Fibroblast of skin of back (primary cell): ENCODE measurements around the gene TTC13.
"Not testable (repeated sequence)": the region's sequence is repeated elsewhere in the genome, so short reads cannot be mapped to it uniquely, and the experiment has no call there.

Experiments used
- DNase-seq: peaks from one replicate; pipeline ENCODE4 v3.0.0-alpha.2; 2013

TTC13 gene

DNA sequence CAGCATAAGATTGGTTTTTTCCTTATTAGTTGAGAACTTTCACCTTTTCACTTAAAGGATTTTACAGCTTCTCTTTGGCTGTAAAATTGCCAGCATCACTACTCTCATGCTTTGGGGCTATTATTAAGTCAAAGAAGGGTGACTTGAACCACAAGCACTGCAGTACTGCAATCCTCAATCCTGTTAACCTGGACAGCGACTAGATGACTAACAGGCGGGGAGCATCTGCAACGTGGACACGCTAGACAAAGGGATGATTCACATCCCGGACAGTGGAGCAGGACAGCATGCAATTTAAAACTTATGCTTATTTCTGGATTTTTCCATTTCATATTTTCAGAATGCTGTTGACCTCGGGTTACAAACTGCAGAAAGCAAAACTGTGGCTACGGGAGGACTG lies 8.3 kb upstream of the TTC13 start:
- peak; percentile 36 for DNase-seq

DNA sequence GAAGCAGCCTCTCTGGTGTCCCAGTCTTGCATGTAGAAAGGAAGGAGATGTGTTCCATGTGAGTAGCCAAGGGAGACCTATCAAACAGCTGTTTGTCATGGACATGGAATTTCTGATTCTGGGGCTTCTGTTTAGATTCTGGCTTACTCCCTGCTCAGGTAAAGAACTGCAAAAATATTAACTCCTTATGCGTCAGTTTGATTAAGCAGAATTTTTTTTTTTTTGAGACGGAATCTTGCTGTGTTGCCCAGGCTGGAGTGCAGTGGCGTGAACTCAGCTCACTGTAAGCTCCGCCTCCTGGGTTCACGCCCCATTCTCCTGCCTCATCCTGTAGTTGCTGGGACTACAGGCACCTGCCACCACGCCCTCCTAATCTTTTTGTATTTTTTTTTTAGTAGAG lies 7.0 kb upstream of the TTC13 start:
- no peak for DNase-seq

DNA sequence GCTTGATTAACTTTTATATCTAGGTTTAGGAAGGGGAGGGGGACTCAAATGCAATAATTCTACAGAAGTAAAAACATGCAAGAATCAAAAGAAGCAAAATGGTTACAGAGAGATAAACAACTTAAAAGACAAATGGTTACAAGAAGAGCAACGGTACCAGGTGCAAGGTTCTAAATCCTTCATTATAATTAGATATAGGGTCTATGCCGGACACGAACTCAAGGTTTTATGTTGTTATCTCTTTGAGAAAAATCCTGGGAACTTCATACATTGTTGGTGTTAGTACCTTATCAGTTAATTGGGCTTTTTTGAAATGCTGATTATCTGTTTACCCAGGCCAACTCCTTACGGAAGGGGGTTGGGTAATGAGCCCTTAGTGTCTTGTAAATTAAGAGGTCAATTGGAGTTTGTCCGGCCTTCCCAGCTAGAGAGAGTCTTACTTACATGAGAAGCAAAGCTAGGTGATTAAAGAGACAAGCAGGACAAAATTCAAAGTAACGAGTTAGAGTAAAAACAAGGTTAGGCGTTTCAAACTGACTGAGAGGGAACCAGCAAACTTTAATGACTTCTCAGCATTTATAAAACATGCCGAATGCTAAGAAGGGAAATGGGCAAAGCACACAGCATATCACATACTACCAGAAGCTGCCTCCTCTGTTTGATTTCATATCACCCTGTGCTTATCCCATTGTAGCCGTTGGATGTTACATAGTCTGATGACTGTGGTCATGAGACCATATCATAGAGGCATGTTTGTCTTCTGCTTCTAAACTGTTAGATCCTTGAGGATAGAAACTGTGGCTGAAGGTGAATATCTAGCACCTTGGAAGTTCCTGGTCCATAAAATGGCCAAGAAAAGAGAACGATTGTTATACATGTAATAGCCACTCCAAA lies 6.2 kb upstream of the TTC13 start:
- DNase-seq = not testable (repeated sequence)

DNA sequence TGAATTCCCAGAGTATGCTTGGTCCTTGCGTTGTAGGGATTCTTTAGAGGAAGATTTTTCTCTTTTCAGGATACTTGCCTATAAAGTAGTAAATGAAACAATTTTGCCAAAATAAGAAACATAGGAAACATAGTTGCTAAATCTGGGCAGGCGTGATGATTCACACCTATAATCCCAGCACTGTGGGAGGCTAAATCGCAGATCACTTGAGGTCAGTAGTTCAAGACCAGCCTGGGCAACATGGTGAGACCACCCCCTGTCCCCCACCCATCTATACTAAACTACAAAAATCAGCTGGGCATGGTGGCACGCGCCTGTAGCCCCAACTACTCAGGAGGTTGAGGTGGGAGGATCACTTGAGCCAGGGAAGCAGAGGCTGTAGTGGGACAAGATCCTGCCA lies 5.2 kb upstream of the TTC13 start:
- no peak for DNase-seq

DNA sequence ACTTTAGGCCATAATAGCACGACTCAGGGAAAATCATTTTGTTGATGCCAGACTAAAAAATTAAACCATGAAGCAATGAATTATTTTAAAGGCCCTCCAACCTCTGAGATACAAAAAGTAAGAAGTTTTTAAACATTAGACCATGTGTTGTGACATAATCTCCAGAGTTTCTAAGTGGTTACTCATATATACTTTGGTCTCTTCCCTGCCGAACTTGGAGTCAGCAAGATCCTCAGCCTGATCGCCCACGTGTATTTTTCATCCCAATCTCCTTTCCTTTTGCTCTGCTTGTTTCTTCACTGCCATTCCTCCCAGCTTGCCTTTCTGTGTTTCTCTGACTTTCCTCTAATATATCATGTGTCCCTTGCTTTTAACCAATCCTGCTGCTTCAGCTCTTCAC lies 4.0 kb upstream of the TTC13 start:
- DNase-seq = peak; percentile 8

DNA sequence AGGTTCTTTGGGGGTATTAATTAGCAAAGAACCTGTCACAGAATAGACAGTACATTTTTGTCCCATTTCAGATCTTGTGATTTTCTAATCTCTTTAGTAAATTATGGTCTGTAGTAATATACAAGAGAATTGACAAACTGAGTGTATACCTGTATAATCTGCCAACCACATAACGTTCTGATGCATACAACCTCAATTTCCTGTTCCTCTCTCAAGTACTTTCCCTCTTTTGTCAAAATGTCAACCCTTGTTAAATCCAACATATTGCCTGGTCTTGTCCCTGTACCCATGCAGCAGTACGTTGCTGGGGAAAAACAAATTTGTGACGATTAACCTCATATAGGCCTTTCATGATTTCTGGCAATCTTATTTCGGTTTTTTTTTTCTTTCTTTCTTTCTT lies 1.3 kb upstream of the TTC13 start:
- no peak for DNase-seq

DNA sequence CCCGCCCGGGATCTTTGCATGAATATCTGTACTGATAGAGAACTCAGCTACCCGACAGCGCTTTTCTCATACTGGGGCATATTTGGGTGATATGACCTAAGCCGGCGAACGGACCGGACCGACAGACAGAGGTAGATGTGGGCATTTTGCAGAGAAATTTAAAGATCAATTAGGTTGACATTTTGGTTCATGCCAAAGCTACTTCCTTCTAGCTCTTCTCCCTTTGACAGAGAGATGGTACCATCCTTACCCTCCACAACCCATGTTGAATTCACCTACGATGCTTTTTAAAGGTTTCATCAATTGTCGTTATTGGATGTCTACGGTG lies 692 bp upstream of the TTC13 start:
- DNase-seq = no peak

DNA sequence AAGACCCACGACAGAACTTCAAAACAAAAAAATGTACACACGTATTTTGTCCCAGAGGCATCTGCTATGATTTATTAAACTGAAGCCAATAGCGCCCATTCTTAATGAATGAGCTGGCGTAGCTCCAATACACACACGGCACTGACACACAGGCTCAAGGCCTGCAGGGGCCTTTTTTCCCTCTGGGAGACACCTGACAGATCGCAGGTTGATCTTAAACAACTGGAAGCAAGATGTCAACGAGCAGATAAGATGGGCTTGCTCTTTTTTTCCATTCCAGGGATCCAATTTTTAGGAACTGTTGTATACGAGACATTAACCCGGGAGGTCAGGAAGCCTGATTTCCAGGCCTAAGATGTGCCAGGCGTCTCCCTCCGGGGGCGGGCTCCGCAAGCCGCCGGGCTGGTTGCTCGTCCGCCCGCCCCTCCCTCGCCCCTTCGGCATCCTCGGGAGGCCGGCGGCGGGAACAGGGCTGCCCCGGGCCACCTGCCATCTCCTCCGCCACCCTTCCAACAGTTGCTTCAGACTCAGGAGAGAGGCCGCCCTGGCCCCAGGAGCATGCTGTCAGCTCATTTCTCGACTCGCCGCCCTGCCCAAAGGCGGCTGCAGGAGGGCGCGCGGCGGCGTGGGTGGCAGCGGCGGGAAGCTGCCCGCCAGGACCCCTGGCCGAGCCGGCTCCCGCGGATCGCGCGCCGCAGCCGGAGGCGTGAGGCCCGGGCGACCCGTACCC lies 735 bp downstream of the TTC13 start:
- DNase-seq = peak; percentile 23

DNA sequence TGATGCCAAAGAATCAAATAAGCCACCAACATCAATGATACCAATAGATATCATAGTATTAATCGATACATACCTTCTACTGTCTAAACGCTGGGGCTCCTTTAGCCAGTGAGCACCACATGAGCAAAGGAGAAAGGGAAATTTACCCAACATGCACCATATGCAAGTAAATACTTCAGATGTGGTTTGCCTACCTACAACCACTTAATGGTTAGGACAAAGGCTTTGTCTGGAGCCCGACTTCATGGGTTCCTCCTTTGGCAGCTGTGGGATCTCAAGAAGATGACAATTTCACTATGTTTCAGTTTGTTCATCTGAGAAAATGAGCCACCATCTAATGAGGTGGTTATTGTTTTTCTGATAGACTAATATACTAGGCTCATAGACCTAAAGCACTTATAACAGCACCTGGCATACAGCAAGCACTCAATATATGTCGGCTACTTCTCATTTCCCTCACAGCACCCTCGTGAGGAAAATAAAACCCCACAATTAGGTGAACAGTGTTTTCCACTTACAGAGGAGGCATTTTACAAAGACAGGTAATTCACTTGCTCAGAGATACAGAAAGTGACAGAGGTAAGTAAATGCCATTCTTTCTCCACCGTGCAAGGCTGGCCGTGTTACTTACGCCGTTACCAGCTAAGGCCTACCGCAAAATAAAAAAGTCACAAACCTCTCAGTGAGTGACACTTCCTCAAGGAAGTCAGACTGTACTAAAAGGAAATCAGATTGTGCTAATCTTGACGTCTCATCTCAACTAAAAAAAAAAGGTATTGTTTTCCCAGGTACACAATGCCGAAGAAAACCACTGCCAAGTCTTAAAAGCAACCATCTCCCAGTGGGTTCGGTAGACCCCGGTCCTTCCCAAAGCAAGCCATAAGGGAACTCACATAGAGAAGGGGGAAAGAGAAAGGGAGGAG lies 1.6 kb downstream of the TTC13 start:
- no peak for DNase-seq

DNA sequence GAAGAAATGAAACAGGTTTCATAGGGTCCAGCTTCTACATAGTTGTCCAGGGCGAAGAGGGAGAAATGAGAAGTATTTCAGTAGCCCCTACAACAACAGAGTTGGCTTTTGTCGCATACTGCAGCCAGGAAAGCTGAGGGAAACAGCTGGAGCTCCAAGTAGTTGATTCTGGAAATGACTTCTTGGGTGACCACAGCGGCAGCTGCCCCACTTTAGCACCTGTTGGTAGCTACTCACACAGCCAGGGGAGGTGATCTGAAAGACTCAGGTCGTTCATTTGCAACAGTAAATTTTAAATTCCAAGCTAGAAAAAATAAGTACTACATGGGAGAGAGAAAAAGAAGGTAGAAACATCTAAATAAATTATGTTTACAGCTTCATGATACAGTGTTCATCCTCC lies 2.3 kb downstream of the TTC13 start:
- no peak for DNase-seq

DNA sequence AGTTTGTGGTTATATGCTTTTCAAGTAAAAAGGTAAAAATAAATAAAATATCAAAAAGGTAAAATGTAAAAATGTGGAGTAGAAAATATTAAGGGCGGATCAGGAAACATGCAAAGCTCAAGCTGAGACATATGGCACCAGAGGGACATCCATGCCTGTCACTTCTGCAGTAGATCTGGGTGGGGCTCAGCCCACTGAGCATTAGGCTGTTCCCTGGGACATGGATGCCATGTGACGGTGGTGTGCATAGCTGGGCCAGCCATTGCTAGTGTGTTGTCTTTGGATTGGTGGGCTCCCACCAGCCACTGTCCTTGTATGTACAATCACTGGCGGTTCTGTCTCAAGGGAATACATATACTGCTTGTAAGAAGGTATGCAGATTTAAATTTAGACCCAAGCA lies 3.0 kb downstream of the TTC13 start:
- DNase-seq = no peak

DNA sequence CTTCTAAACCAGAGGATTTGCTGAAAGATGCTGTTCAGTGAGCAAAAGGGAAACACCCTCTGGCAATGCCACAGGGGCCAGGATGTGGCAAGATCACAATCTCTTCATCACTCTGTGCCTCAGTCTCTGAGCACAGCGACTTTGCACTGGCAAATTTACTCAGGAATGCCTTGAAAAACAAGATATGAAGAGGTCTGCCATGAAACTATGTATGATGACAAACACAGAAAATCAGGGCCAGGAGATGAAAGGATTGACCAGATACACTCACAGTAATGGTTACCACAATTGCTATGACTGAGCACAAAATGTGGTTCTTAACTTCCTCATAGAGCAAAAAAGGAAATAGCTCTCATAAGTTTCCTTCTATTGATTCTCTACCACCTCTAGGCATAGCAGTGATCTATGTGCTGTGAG lies 5.8 kb downstream of the TTC13 start:
- DNase-seq = peak; percentile 48

DNA sequence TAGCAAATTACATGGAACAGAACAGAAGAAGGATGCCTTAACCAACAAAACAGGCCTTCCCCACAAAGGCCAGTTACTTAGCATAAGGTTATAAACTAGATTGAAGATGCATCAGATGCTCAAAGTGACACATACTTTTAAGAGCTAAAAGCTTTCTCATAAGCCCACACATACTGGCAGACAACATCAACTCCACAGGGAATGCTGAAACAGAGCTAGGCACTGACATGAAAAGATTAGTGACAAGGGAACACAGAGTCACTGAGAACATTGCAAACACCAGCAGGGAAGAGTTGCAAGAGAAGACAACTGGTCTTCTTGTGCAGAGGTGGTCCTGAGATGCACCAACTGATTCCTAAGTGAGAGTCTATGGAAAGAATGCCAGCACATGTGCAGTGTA lies 6.9 kb downstream of the TTC13 start:
- no peak for DNase-seq

DNA sequence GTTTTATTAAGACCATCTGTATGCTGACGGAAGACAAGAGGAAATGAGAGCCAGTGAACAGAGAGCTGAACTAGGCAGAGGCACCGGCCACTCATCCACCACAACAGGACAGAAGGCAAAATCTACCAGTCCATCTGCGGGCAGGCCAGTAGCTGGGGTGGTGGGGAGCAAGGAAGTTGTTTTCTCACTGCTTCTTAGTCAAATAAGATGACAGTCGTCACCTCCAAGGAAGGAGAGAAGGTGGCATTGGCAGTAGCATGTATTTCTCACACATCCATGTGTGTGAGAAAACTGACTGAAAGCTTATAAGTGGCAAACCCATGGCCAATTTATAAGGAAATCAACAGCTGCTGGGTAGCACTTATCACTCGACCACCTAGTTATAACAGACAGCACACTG lies 8.2 kb downstream of the TTC13 start:
- DNase-seq = no peak

DNA sequence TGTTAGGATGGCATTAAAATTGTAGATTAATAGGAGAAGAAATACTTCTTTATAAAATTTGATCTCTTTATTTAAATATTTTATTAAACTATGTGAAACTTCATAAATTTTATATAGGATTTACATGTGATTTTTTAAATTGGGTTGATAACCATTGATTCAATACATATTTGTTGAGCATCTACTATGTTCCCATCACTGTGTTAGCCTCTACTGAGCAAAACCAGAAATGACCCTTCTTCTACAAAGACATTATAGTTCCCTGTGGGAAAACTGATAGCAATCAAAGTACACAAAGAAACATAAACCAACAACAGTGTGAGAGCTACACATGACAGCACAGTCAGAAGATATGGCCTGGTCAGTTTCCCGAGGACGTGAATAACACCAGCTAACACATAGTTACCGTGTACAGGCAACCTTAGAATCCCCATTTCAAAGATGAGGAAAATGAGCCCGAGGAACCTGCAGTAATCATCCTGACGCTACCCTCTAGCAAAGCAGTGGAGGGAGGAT lies 12.2 kb downstream of the TTC13 start:
- DNase-seq = no peak

DNA sequence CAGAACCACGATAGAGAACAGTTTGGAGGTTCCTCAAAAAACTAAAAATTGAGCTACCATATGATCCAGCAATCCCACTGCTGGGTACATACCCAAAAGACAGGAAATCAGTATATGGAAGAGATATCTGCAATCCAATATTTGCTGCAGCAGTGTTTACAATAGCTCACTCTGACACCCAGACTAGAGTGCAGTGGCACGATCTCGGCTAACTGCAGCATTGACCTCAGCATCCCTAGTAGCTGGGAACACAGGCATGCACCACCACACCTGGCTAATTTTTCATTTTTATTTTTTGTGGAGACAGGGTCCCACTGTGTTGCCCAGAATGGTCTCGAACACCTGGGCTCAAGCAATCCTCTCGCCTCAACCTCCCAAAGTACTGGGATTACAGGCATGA lies 13.1 kb downstream of the TTC13 start:
- no peak for DNase-seq

DNA sequence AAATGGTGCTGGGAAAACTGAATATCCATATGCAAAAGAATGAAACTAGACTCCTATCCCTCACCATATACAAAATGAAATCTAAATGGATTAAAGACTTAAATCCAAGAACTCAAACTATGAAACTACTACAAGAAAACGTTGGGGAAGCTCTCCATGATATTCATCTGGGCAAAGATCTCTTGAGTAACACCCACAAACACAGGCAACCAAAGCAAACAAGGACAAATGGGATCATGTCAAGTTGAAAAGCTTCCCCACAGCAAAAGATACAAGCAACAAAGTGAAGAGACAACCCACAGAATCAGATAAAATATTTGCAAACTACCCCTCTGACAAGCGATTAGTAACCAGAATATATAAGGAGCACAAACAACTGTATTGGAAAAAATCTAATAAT lies 13.8 kb downstream of the TTC13 start:
- no peak for DNase-seq

DNA sequence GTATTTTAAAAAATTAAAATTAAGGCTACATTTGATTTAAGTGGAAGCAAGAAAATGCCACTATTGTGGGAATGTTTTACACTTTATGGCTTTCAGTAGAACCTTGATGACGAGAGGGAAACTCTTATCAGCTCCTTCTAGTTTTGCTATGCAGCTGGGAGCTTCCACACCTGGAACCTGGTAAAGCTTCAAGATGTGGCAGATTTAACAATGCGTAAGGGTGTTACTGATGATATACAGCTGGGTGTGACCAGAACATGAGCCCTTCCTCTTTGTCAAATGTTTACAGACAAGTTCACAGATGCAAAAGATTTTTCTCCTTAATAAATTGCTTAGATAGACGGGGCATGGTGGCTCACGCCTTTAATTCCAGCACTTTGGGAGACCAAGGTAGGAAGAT lies 20.3 kb downstream of the TTC13 start:
- DNase-seq = no peak

DNA sequence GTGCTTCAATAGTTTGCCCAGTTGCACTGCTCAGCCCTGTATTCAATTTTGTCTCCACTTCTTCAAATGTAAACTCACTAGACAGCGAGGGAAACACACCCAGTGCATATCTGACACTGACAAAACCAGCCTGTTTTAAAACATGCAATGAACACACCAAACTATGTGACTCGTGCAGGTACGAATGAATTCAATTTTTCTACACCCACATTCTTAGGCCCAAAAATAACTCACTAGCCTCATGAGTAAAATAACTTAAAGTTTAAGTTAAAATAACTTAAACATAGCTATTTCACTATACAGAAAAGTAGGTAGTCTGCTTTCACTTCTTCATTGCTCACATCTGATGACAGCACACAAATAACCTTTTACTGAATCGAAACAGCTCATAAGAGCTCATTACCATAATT lies 21.1 kb downstream of the TTC13 start:
- DNase-seq = no peak

DNA sequence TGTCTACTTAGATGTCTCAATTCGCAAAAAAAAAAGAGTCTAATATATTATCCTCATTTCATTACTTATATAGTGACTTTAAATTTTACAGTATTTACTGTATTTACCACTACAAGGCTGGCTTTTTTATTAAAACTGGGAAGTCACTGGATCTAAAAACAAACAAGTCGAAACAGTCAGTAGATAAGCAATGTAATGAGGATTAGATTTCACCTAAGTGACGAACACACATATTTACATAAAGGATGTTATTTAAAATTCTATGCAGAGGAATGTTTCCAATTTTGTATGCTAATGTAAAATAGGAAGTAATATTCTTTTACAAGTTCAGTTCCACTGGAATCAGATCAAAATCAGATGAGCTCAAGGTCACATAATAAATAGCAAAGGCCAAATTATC lies 28.3 kb downstream of the TTC13 start:
- no peak for DNase-seq

DNA sequence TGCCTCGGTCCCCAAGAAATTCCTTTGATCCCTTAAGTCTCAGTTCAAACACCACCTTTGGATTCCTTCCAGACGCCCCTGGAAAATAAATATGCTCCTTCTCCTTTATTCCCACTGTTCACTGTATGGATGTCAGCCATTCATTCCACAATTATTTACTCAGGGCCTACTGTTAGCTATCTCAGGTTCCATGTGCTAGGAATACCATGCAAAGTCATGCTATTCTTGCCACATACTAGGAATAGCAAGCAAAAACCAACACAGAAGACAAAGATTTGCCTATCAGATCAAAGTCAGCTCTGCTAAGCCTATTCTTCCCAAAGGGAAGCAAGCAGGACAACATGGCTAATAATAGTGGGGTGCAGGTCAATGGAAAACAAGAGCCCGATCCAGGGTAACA lies 29.8 kb downstream of the TTC13 start:
- no peak for DNase-seq

DNA sequence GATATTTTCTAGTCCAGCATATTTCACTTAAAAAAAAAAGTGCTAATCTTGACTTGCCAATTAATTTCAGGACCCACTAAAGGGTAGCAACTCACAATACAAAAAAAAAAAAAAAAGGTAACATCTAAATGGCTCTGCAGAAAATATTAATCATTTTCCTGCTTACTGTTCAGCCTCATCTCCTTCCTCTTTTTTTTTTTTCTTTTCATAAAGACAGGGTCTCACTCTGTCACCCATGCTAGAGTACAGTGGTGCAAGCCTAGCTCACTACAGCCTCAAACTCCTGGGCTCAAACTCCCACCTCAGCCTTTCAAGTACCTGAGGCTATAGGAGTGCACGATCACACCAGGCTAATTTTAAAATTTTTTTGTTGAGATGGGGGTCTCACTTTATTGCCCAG lies 30.4 kb downstream of the TTC13 start:
- no peak for DNase-seq

DNA sequence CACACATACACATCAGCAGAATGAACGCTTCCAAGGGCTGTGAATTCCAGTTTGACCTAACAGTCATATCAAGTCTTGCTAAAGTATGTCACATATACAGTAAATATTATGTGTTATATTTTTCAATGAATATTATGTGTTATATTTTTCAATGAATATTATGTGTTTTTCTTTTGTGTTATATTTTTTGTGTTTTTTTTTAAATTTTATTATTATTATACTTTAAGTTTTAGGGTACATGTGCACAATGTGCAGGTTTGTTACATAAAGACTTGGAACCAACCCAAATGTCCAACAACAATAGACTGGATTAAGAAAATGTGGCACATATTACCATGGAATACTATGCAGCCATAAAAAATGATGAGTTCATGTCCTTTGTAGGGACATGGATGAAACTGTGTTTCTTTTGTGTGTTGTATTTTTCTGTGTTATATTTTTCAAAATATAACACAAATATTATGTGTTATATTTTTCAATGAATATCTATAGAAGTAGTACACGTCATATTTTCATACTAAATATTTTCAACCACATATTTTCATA lies 35.5 kb downstream of the TTC13 start:
- DNase-seq = no peak
